Ishikawa (cell line): ENCODE measurements around the gene DDIT4L.

ENCODE experiments used
- CEBPB ChIP-seq: IDR thresholded peaks from 2 replicates; pipeline ENCODE4 v1.6.1; 2012
- CREB1 ChIP-seq: IDR thresholded peaks from 2 replicates; pipeline ENCODE4 v1.6.1; 2012; ENCODE audit warnings: low read depth
- EGR1 ChIP-seq: IDR thresholded peaks from 2 replicates; pipeline ENCODE4 v1.6.1; 2012
- EP300 ChIP-seq: IDR thresholded peaks from 2 replicates; pipeline ENCODE4 v1.6.1; 2012; ENCODE audit warnings: borderline replicate concordance
- FOXM1 ChIP-seq: IDR thresholded peaks from 2 replicates; pipeline ENCODE4 v1.6.1; 2012; ENCODE audit warnings: low read depth, borderline replicate concordance
- NFIC ChIP-seq: IDR thresholded peaks from 2 replicates; pipeline ENCODE4 v1.6.1; 2012
- RAD21 ChIP-seq: IDR thresholded peaks from 2 replicates; pipeline ENCODE4 v1.6.1; 2012; ENCODE audit warnings: low read depth
- TAF1 ChIP-seq: IDR thresholded peaks from 2 replicates; pipeline ENCODE4 v1.6.1; 2012; ENCODE audit warnings: low read depth, mild to moderate bottlenecking
- TCF12 ChIP-seq: IDR thresholded peaks from 2 replicates; pipeline ENCODE4 v1.6.1; 2012; ENCODE audit warnings: low read depth
- TEAD4 ChIP-seq: IDR thresholded peaks from 2 replicates; pipeline ENCODE4 v1.6.1; 2012
- ZBTB7A ChIP-seq: IDR thresholded peaks from 2 replicates; pipeline ENCODE4 v1.6.1; 2012; ENCODE audit warnings: low read depth
- TF ChIP-seq, protein P1 (sequence below): IDR thresholded peaks from 2 replicates; pipeline ENCODE4 v1.6.1; 2012
- TF ChIP-seq, protein P2 (sequence below): IDR thresholded peaks from 2 replicates; pipeline ENCODE4 v1.6.1; 2012
- TF ChIP-seq, protein P3 (sequence below): IDR thresholded peaks from 2 replicates; pipeline ENCODE4 v1.6.1; 2012; ENCODE audit warnings: low read depth, mild to moderate bottlenecking

DDIT4L gene

DNA sequence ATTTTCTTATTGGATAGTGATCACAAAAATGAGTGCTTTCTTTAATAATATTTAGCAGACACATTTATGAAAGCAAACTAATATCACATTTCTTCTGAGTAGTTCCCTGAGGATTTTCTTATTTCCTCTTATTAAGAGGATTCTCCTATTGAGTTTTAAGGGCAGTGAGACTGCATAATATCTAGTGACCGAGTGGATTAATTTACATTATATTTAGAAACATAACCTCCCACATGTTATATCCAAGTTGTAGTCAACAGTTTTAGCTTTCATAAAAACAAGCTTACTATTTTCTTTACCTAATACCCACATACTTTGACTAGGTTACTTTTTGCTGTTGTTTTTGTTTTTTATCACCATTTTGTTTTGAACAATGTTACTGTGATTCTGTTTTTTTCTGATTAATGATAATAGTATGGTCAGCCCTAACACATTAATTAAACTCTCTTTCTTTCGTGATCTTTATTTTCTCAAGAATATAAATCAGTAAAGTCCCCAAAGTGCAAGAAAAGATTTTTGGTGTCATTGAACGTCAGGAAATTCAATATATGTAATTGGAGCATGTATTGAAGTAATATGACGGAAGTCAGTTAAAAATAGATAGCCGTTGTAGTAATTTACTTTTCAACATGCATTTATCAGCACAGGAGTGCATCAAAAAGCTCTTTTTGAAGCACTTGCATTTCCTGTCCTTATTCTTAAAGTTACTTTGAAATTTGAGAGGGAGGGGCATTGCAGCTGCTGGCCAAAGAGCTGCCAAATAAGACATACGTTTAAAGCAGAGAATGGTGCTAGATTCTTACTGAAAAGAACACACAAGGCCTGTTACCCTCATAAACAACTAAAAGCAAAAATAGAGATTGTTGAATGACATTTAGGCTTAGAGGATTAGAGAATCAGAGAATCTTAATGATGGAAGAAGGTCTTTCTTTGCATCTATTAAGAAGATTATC lies 25.2 kb downstream of the DDIT4L start:
- TF ChIP-seq, protein P1, sequence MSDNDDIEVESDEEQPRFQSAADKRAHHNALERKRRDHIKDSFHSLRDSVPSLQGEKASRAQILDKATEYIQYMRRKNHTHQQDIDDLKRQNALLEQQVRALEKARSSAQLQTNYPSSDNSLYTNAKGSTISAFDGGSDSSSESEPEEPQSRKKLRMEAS = no peak
- TF ChIP-seq CEBPB (no peak), RAD21 (no peak), TEAD4 (no peak), TAF1 (no peak), EGR1 (no peak), CREB1 (no peak), TCF12 (no peak), FOXM1 (no peak), NFIC (no peak), EP300 (no peak)
- TF ChIP-seq, protein P2, sequence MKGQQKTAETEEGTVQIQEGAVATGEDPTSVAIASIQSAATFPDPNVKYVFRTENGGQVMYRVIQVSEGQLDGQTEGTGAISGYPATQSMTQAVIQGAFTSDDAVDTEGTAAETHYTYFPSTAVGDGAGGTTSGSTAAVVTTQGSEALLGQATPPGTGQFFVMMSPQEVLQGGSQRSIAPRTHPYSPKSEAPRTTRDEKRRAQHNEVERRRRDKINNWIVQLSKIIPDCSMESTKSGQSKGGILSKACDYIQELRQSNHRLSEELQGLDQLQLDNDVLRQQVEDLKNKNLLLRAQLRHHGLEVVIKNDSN = no peak

DNA sequence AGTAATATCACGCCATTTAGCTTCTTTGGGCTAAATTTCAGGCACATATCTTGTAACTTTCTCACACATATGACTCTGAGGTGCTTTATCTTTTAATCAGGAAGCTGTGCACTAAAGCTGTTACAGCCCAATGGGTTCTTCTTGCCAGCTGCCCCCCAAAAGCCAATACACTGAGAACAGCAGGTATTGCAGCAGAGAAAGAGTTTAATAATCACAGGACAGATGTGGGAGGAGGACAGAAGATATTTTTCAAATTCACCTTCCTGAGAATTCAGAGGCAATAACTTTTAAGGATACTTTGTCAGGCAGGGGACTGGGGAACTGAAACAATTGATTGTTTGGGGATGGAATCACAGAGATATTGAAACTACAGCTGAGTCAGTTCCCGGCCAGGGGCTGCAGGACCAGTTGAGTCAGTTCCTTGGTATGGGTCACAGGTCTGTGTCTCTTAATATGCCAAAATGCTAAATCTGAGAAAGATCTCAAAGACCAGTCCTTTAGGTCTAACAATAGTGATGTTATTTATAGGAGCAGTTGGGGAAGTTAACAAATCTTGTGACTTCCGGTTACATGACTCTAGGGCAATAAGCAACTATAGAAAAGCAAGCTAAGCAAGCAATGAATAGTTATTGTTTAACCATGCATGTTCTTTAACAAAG lies 28.1 kb downstream of the DDIT4L start:
- no peak for TF ChIP-seq TAF1
- no peak for TF ChIP-seq ZBTB7A
- TF ChIP-seq RAD21 = no peak
- TF ChIP-seq, protein P3, sequence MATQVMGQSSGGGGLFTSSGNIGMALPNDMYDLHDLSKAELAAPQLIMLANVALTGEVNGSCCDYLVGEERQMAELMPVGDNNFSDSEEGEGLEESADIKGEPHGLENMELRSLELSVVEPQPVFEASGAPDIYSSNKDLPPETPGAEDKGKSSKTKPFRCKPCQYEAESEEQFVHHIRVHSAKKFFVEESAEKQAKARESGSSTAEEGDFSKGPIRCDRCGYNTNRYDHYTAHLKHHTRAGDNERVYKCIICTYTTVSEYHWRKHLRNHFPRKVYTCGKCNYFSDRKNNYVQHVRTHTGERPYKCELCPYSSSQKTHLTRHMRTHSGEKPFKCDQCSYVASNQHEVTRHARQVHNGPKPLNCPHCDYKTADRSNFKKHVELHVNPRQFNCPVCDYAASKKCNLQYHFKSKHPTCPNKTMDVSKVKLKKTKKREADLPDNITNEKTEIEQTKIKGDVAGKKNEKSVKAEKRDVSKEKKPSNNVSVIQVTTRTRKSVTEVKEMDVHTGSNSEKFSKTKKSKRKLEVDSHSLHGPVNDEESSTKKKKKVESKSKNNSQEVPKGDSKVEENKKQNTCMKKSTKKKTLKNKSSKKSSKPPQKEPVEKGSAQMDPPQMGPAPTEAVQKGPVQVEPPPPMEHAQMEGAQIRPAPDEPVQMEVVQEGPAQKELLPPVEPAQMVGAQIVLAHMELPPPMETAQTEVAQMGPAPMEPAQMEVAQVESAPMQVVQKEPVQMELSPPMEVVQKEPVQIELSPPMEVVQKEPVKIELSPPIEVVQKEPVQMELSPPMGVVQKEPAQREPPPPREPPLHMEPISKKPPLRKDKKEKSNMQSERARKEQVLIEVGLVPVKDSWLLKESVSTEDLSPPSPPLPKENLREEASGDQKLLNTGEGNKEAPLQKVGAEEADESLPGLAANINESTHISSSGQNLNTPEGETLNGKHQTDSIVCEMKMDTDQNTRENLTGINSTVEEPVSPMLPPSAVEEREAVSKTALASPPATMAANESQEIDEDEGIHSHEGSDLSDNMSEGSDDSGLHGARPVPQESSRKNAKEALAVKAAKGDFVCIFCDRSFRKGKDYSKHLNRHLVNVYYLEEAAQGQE = no peak
- TF ChIP-seq NFIC = no peak
- no peak for TF ChIP-seq EP300

DNA sequence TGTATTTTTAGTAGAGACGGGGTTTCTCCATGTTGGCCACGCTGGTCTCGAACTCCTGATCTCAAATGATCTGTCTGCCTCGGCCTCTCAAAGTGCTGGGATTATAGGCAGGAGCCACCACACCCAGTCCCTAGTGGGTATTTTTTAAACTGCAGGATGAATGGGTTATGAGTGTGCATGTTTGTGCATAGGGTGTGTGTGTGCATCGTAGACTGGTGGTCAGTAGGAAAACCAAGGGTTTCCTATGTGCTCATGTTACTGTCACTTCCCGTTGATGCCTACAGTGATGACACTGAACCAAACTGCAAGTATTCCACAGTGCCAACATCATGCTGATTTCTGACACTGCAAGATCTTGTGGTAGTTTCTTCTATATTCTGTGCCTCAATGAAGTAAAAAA lies 41.1 kb downstream of the DDIT4L start:
- no peak for TF ChIP-seq RAD21

DNA sequence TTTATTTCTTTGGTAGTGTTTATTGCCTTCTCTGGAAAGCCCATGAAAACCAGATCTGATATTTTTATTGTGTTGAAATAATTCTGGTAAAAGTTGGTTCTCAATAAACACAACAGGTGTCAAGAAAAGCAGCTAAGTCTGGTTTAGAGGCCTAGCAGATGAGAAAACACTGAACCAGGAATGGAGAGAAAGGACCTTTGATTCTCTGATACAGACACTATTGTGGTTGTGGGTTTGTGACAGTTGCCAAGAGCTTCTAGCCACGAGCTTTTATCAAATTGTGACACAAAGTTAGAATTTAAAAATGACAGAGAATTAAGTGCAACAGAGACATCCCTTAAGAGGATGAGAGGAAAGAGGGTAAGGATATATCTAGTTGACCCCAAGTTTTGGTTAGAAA lies 42.6 kb downstream of the DDIT4L start:
- TF ChIP-seq TAF1 (no peak), CREB1 (no peak), NFIC (no peak), ZBTB7A (no peak), EGR1 (no peak)
- TF ChIP-seq, protein P2 = no peak
- TF ChIP-seq, protein P3 = no peak
- TF ChIP-seq, protein P1 = no peak

DNA sequence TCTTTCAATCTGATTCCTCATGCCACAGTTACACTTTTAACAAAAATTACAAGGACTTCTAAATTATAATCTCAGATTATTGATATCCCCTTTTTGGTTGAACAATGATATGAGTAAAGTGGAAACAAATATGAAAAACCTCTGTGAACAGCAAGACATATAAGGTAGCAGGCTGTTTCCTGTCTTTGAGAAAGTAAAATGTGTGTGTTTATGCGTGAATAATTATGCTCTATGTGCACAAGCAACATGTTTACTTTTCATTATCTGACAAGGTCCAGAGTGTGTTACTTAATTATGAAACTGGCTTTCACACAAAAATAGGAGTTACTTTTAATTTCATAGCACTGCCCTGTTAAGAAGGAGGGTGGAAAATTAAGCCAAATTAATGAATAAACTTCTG lies 43.1 kb downstream of the DDIT4L start:
- no peak for TF ChIP-seq RAD21
- no peak for TF ChIP-seq TEAD4
- no peak for TF ChIP-seq FOXM1
- TF ChIP-seq EP300 = no peak
- TF ChIP-seq TAF1 = no peak
- TF ChIP-seq, protein P3 = no peak
- no peak for TF ChIP-seq EGR1
- TF ChIP-seq, protein P2 = no peak
- TF ChIP-seq CREB1 = no peak
- no peak for TF ChIP-seq NFIC
- no peak for TF ChIP-seq CEBPB
- TF ChIP-seq ZBTB7A = no peak
